GM12874 (cell line): ENCODE results near the gene SASH3.

ENCODE experiments used
- CTCF ChIP-seq: IDR thresholded peaks from 2 replicates; pipeline ENCODE4 v1.5.1; 2011; ENCODE audit warnings: low read depth, mild to moderate bottlenecking, control low read depth, low read length, moderate library complexity; ENCODE audit not compliant: insufficient read depth

The SASH3 gene

GRCh38 chrX:129739578-129739977 lies 40.2 kb upstream of the SASH3 start:
- no peak for TF ChIP-seq CTCF

- no peak for TF ChIP-seq CTCF
Measured at GRCh38 chrX:129741880-129742758, 37.6 kb upstream of the SASH3 start.

GRCh38 chrX:129743821-129744220 lies 35.9 kb upstream of the SASH3 start:
- no peak for TF ChIP-seq CTCF

GRCh38 chrX:129744861-129745321 lies 34.9 kb upstream of the SASH3 start:
- no peak for TF ChIP-seq CTCF

GRCh38 chrX:129746557-129747470 lies 32.9 kb upstream of the SASH3 start:
- TF ChIP-seq CTCF: no peak

- TF ChIP-seq CTCF: no peak
Measured at GRCh38 chrX:129747533-129747932, 32.2 kb upstream of the SASH3 start.

- no peak for TF ChIP-seq CTCF
Measured at GRCh38 chrX:129748305-129748704, 31.4 kb upstream of the SASH3 start.
